HEK293 (cell line): ENCODE data around the gene HSFX3.
"Not testable (repeated sequence)": the region's sequence is repeated elsewhere in the genome, so short reads cannot be mapped to it uniquely, and the experiment has no call there.

Source experiments
- BCL11A ChIP-seq: fragments of 450-650 bp; formaldehyde crosslinking; IDR thresholded peaks from 2 replicates; pipeline ENCODE4 v1.5.1; 2016; ENCODE audit warnings: low read depth, missing biosample characterization, missing genetic modification characterization
- BCL11B ChIP-seq: fragments of 450-650 bp; formaldehyde crosslinking; IDR thresholded peaks from 2 replicates; pipeline ENCODE4 v1.5.1; 2016; ENCODE audit warnings: low read depth, missing biosample characterization, missing genetic modification characterization
- CTCF ChIP-seq: fragments of 450-650 bp; formaldehyde crosslinking; IDR thresholded peaks from 2 replicates; pipeline ENCODE4 v1.5.1; 2016; ENCODE audit warnings: missing biosample characterization, missing genetic modification characterization
- HOXA7 ChIP-seq: sonication (generic); formaldehyde crosslinking; IDR thresholded peaks from 2 replicates; pipeline ENCODE4 v1.8.1; 2022; ENCODE audit warnings: missing genetic modification reagents, borderline replicate concordance
- HOXD13 ChIP-seq: sonication (generic); formaldehyde crosslinking; IDR thresholded peaks from 2 replicates; pipeline ENCODE4 v1.8.0; 2022; ENCODE audit warnings: missing genetic modification reagents, borderline replicate concordance
- KLF10 ChIP-seq: fragments of 450-650 bp; IDR thresholded peaks from 2 replicates; pipeline ENCODE4 v1.5.1; 2018; ENCODE audit warnings: missing biosample characterization, mild to moderate bottlenecking, missing genetic modification characterization
- KLF16 ChIP-seq: fragments of 450-650 bp; formaldehyde crosslinking; IDR thresholded peaks from 2 replicates; pipeline ENCODE4 v1.5.1; 2017; ENCODE audit warnings: missing biosample characterization, missing genetic modification characterization
- PRDM4 ChIP-seq: fragments of 450-650 bp; formaldehyde crosslinking; IDR thresholded peaks from 2 replicates; pipeline ENCODE4 v1.5.1; 2017; ENCODE audit warnings: missing biosample characterization, missing genetic modification characterization
- REST ChIP-seq: fragments of 450-650 bp; formaldehyde crosslinking; IDR thresholded peaks from 2 replicates; pipeline ENCODE4 v1.5.1; 2016; ENCODE audit warnings: missing biosample characterization, missing genetic modification characterization
- ZBTB8A ChIP-seq: fragments of 450-650 bp; formaldehyde crosslinking; IDR thresholded peaks from 2 replicates; pipeline ENCODE4 v1.5.1; 2016; ENCODE audit warnings: missing biosample characterization, missing genetic modification characterization
- ZNF354C ChIP-seq: fragments of 450-650 bp; formaldehyde crosslinking; IDR thresholded peaks from 2 replicates; pipeline ENCODE4 v1.5.1; 2016; ENCODE audit warnings: missing biosample characterization, missing genetic modification characterization, low read depth, borderline replicate concordance
- ZNF513 ChIP-seq: fragments of 450-650 bp; IDR thresholded peaks from 2 replicates; pipeline ENCODE4 v1.5.1; 2018; ENCODE audit warnings: missing biosample characterization, missing genetic modification characterization
- TF ChIP-seq, protein P1 (sequence below): fragments of 450-650 bp; formaldehyde crosslinking; optimal IDR thresholded peaks from 2 replicates; pipeline ENCODE3; 2016; ENCODE audit warnings: missing biosample characterization, mild to moderate bottlenecking, missing genetic modification characterization
- TF ChIP-seq, protein P2 (sequence below): fragments of 450-650 bp; formaldehyde crosslinking; IDR thresholded peaks from 2 replicates; pipeline ENCODE4 v1.5.1; 2016; ENCODE audit warnings: missing biosample characterization, missing genetic modification characterization

DNA sequence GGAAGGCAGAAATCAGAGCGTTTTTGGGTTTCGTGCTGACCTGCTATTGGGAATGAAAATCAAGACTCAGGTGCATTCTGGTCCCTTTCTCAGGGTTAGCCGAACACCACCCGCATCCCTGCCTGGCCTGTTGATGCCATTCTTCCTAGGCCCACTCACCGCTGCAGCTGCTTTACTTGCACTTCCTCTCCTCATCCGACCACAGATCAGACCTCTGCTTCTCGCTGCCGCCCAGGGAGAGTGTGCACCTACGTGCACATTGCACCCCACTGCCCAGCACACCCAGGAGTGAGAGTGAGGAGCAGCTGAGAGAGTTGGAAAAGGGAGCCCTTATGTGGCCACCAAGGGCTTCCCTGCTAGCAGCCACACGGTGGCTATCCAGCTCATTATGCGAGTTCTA lies 12.2 kb downstream of the HSFX3 start:
- TF ChIP-seq KLF16; BCL11A (tag by site-specific recombination); HOXA7; PRDM4 (tag by site-specific recombination); CTCF (tag by site-specific recombination); HOXD13; ZNF513; KLF10; ZNF354C (tag by site-specific recombination); REST (tag by site-specific recombination); BCL11B; ZBTB8A (tag by site-specific recombination): not testable (repeated sequence)
- TF ChIP-seq, protein P1, sequence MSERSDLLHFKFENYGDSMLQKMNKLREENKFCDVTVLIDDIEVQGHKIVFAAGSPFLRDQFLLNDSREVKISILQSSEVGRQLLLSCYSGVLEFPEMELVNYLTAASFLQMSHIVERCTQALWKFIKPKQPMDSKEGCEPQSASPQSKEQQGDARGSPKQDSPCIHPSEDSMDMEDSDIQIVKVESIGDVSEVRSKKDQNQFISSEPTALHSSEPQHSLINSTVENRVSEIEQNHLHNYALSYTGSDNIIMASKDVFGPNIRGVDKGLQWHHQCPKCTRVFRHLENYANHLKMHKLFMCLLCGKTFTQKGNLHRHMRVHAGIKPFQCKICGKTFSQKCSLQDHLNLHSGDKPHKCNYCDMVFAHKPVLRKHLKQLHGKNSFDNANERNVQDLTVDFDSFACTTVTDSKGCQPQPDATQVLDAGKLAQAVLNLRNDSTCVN (tag by site-specific recombination), result not testable (repeated sequence)
- TF ChIP-seq, protein P2, sequence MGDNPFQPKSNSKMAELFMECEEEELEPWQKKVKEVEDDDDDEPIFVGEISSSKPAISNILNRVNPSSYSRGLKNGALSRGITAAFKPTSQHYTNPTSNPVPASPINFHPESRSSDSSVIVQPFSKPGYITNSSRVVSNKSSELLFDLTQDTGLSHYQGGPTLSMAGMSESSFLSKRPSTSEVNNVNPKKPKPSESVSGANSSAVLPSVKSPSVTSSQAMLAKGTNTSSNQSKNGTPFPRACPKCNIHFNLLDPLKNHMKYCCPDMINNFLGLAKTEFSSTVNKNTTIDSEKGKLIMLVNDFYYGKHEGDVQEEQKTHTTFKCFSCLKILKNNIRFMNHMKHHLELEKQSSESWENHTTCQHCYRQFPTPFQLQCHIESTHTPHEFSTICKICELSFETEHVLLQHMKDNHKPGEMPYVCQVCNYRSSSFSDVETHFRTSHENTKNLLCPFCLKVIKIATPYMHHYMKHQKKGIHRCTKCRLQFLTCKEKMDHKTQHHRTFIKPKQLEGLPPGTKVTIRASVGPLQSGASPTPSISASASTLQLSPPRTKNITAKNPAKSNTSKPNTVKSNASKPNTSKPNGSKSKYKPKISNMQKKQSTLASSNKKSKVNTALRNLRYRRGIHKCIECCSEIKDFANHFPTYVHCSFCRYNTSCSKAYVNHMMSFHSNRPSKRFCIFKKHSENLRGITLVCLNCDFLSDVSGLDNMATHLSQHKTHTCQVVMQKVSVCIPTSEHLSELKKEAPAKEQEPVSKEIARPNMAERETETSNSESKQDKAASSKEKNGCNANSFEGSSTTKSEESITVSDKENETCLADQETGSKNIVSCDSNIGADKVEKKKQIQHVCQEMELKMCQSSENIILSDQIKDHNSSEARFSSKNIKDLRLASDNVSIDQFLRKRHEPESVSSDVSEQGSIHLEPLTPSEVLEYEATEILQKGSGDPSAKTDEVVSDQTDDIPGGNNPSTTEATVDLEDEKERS (tag by site-specific recombination), result not testable (repeated sequence)
